ENCODE data around the gene ASIC1.

GRCh38 chr12:50066402-50066801, 9.0 kb downstream of the ASIC1 start:
- TF ChIP-seq EZH2 (IDR thresholded peaks at IDR 0.05; ENCODE audit: insufficient read depth, low read length) (no peak), CTCF (IDR thresholded peaks at IDR 0.05; ENCODE audit: insufficient read depth, low read depth, low read length) (no peak)
